HG02885 (cell line): ENCODE measurements around the gene ENOX1.

Experiments
- ATAC-seq: cut with Tn5 transposase; IDR thresholded peaks from one replicate; pipeline ENCODE4 v1.9.1; 2021; ENCODE audit warnings: mild to moderate bottlenecking; ENCODE audit not compliant: unreplicated experiment, poor library complexity

Gene ENOX1

DNA sequence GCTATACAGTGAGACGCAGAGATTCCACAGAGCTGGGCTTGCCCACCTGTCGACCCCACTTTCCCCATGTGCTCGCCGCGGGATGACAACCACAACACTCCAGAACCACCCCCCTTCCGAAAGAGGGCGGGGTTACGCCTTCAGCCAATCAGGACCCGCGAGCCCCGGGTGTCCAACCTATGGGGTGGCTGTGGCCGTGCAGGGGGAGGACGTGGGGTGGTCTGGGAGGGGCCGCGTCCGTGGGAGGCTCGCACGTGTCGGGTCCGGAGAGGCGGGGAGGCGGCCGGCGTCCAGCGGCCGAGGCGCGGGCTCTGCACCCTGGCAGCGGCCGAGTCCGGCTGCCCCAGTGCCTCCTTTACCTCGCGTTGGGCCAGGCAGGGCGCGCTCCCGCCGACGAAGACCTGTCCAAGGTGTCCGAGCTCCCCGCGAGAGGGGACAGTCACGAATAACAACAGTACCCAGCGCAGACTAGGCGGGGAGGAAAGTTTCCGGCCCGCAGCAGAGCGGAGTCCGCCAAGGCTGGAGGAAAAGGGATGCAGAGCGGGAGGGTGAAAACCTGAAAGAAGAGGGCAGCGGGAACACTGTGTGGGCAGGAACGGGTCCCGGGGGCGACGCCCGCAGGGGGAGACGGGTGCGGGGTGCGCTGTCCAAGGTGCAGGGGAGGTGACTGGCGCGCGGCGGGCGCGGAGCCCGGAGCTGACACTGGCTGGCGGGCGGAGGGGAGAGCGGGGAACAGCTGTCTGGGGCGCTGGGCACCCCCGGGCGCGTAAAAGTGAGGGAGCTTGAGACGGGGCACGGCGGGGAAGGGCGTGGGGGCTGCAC, 911 bp downstream of the ENOX1 start:
- no peak for ATAC-seq

DNA sequence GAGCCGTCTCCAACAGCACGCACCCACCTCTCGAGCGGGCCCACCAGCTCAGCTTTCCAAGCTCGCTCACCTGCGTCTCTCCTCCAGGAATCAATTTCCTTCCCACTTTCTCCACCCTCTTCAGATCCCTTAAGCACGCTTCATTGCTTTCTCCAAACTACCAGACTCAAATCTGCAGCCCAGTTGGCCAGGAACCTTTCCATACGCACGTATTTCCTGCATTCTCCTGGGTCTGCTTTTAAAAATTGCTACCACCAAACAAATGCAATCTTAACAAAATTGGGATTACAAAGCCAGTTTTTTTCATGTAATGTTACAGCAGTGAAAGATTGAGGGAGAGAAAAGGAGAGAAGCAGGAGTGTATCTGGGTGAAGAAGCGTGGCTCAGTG, 1.5 kb downstream of the ENOX1 start:
- ATAC-seq: no peak

DNA sequence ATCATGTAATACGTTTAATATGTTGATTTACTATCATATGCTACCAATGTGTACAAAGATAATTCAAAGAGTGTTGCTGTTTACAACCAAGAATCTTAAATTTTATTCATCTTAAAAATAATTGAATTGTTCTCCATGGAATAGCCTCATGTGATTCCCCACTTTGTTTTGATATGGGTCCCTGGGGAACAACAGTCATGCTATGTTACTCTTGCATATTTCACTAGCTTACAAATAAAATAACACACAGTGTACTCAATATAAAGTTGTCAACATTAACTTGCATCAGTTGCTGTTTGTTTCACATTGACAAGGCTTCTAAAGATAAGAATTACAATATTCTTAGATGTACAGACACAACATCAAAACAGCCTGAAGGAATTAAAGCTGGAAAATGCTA, 2.3 kb downstream of the ENOX1 start:
- ATAC-seq: no peak

DNA sequence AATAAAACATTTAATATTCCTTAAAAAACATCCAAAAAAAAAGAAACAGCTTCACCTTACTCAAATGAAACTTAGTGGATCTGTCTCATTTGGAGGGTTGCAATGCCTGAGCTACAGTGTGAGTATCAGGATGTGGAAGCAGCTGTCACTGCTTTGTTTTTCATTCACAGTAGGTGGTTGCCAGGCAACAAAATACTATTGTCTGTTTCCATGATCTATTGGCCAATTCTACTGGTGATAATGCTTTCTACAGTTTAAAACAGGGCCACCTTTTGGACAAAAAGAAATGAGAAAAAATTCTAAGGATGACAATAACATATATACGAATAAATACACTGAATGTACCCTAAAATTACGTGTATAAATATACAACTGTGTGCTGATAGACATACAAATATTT, 3.0 kb downstream of the ENOX1 start:
- ATAC-seq: no peak

DNA sequence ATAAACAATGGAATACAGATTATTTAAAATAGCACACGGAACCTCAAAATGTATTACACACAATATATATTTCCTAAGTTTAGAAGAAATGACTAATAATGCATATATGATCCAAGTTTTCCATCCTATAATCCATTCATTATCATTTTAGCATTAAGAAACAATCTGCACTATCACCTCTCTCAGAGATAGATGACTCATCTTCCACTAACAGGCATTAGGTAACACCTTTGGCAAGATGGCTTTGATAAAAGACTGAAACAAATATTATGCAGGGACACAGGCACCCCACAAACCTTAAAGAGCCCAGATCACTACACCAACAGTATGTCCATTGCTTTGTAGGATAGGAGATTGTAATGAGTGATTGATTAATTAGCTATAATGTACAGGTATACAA, 4.1 kb downstream of the ENOX1 start:
- no peak for ATAC-seq

DNA sequence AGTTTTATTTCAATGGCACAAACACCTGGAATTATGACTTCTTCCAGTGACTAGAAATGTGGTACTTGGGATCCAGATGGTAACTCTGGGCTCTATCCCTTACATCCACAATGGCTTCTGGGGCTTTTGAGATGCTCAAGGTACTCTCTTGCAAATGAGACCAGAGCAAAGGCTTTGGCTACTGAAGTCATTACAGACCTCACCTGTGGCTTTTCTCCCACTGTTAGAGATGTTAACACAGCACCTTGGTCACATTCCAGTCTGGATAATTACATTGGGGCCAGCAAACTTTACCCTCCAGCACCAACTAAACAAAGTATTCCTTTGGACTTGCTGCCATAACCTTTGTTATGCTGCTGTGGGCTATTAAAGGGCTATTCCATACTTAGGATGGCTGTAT, 6.1 kb downstream of the ENOX1 start:
- ATAC-seq: no peak

DNA sequence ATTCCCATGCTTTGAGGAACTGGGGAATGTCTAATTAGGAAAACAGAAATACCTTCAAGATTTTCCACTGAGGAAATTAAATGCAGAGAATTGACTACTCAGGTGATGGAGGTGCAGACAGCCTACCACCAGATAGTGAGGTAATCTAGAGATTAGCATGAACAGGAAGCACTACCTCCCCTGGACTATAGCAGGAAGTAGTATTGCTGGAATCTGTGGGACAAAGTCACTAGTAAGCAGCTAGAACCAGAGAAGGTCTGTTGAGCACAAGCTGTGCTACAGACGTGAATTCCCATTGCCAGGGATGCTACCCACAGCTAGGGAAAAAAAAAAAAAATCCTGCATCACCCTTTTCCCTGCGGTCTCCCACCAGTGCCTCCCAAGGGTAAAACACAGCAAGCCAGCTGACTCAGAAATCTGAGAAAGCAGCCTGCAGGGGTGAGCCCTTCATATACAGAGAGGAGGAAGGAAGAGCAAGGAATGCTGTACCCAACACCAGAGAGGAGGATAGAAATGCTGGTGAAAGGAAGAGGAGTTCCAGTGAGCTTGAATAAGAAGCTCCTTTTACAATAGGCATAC, 10.2 kb downstream of the ENOX1 start:
- no peak for ATAC-seq

DNA sequence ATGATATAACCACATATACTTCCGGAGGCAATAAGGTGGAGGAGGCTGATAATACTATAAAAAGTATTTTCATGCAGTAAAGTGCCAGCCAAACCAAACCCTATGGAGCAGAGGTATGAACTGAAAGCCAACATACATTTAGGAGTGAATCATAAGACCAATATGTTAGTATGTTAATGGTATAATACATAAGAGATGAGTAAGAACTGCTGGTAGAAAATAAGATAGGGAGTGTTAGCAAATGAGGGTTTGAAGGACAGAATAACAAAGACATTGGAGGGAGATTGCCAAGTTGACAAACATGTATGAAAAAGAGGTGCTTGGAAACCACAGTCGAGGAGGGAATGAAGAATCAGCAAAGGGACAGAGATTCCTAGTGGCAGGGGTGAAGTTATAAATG, 10.8 kb downstream of the ENOX1 start:
- no peak for ATAC-seq

DNA sequence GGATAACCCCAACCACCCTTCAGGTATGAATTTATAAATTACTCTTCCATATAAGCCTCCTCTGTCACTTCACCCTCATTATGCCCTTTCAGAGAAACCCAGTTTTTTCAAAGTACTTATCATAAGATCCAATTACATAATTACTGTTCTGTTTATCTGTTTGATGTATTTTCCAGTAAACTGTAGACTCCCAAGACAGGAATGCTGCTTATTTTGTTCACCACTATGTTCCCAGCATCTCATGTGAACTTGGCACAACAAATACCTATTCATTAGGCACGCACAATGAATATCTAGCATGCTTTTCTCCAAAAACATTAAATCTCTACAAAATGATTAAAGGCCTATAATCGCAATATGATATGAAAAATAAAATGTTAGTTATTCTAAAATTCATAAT, 13.2 kb downstream of the ENOX1 start:
- no peak for ATAC-seq

DNA sequence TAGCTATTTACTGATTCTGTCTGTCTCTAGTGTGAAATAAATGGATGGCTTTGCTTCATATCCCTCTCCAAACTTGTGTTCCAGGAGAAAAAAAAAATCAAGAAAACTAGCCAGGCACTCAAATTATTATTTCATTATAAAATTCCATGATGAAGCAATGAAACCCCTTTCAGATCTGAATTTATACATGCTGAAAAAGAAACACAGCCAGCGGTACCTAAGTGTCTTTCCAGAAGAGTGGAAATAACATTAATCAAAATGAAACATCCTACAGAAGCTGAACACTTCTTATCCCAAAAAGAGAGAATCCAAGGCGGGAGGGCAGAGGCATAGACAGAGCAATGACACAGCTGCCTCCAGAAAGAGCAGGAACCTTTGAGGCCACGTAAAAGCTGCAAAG, 15.9 kb downstream of the ENOX1 start:
- ATAC-seq: no peak

DNA sequence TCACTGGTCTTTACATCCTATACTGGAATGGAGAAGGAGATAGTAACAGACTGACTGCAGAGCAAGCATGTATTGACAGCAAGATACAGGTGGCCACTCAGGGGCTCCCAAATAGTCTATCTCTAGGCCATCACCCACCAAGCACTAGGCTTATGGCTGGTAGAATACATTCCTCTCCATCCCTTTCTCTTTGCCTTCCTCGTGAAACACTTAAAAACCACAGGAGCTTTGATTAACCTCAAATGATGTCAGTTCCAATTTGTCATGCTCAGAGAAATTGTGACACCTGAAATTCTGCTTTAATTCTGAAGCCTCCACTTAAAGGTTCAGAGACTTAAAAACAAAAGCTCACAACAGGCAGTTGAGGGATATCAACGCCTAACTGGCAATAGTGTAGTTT, 17.2 kb downstream of the ENOX1 start:
- ATAC-seq: no peak

DNA sequence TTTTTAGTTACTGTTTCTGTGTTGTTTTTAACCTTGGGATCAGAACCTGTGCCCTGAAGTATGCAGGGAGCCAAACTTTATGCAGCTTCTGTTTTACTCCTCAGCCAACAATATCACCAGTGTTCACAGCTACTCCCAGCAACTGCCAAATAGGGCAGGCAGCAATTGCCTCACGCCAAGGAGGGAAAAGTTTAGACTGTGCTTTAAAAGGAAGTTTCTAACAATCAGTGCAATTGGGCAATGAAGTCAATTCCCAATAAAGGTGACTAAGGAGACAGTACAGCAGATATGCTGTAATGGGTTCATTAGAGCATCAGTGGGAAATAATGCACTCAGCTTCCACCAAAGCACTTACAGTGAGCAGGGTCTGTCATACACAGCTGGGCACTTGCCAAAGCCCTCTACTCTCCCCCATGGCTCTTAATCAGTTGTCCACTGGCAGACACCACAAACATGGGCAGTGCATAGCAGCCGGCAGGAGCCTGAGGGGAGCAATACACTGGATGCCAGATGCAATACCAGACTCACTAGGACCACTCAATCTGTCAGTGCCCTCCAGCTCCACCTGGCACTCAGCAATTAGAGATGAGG, 19.3 kb downstream of the ENOX1 start:
- ATAC-seq: no peak

DNA sequence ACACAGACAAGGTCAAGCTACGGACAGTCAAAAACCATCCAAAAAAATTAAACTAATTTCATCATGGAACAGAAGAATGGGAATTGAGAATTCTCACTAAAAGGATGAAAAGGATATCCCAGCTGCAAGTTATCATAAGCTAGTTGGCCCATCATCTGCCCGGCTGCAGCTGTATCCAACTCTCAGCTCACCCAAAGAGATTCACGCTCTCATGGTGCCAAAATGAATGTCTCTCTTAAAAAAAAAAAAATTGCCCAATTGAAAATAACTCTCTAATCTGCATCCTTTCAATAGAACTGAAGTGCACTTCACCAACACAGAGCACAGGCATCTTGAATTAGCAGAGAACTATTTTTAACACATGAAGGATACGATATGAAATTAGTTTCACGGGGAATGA, 20.0 kb downstream of the ENOX1 start:
- no peak for ATAC-seq

DNA sequence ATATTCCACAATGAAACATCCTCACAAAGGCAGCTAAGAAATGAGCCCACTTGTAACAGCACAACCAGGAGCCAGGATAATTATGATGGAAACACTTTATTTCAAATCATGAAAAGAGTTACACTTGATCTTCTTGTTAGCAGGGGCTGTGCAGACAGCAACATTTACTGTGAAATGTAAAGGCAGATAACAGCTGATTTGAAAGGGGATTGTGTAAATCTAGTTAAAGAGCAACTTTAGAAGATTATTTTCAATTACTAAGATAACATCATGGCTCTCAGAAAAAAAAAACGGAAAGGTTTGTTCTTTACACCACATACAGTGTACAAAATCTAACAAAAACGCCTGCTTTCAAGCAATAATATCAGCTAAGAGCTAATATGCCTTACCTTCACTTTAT, 22.4 kb downstream of the ENOX1 start:
- no peak for ATAC-seq

DNA sequence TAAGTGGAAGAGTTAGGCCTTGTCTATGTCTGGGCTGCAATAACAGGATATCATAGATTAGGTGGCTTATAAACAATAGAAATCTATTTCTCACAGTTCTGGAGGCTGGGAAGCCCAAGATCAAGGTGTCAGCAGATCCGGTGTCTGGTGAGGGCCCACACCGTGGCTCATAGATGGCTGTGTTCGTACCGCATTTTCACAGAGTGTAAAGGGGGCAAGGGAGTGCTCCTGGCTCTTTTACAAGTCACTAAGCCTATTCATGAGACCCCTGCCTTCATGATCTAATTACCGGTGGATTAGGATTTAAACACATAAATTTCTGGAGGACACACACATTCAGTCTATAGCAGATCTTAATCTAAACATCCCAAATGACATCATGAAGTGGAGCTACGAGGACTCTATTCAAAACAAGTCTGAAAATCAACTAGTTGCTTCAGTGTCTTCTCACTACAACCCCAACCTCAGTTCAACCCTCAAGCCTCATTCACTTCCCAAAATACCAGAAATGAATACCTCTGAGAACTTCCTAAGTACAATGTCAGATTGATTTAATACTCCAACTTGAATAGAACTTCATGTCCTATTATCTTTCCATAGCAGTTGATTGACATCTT, 23.5 kb downstream of the ENOX1 start:
- ATAC-seq: no peak

DNA sequence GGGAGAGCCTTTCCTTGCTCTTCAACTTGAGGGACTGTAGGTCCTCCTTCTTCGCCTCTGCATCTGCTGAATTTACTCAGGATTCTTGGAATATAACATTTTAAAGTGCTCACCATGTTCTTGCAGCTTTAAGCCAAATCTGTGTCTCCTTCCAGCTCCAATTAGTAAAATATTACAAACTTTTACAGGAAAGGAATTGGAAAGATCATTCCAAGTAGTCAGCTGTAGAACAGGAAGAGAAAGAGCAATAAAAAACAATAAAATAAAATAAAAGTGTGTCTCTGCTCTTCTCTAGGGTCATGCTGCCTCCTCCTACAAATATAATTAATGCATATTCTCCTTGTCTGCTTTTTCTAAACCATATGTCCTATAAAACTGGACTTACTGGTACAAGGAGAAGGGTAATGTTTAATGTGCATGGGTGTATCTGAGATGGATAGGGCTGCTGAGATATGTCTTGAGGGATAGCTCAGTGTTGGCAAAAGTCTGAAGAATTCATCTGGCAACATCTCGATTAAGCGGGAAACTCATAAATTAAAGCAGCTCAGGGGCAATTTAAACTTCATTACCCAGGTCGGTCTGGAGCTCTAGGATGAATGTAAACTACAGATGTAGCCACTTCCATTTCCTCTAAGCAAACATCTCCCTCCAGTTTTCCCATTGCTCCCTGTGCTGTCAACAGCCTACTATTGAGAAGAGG, 25.0 kb downstream of the ENOX1 start:
- no peak for ATAC-seq

DNA sequence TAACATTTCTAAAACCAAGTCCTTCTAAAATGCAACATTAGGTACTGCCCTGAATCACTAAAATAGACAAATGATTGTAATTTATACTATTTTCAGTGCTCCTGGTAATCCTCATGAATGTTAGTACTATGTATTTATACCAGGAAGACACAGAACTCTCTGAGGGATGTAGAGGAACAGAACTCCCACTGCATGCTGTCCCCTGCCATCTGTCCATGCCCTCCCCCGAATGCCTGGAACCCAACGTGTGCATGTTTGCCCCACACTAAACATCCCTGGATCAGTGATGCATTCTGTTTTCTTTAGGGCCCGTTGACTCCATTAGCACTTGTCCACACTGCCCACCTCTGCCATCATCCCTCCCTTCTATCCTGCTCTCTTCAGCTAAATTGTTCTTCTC, 26.5 kb downstream of the ENOX1 start:
- ATAC-seq: no peak

DNA sequence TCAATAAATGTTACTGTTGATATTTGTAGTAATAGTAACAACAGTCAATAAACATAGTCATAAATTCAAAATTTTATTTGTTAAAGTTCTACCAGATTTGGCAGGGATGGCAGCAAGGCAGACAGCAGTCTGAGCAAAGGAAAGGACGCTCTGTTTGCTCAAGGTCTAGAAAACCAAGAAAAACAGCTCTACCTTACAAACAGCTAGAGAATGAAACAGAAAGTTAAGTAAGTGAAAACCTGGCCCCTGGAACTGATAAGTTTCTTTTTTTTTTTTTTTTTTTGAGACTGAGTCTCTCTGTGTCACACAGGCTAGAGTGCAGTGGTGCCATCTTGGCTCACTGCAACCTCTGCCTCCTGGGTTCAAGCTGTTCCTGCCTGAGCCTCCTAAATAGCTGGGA, 27.9 kb downstream of the ENOX1 start:
- ATAC-seq: peak; percentile 85

DNA sequence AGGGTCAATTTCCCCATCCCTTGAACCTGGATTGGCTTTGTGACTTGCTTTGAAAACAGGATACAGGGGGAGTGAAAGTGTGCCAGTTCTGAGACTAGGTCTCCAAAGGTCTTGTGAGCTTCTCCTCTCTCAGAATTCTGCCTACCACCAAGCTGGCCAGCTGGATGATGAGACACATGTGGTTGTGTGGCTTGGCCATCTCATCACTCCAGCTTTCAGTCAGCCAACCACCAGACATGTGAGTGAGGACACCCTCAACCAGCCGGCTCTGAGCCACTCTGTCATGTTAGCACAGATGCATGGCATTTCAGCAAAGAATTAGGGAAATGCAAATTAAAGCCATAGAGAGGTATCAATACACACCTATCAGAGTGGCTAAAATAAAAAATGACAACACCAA, 29.5 kb downstream of the ENOX1 start:
- no peak for ATAC-seq

DNA sequence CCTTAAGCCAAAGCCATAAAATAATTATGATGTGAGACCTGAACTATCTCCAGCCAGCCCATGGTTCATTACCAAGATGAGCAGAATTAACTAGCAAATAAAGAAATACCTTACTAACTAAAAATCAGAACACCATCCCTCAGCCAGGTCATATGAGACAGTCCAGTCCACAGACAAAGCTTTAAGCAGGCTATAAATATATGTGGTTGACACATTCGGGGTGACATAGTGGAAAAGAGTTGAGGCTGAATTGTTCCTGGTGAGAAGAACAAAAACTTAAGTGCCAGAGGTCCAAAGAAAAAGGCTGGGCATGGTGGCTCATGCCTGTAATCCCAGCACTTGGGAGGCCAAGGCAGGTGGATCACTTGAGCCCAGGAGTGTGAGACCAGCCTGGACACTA, 30.9 kb downstream of the ENOX1 start:
- ATAC-seq: no peak

DNA sequence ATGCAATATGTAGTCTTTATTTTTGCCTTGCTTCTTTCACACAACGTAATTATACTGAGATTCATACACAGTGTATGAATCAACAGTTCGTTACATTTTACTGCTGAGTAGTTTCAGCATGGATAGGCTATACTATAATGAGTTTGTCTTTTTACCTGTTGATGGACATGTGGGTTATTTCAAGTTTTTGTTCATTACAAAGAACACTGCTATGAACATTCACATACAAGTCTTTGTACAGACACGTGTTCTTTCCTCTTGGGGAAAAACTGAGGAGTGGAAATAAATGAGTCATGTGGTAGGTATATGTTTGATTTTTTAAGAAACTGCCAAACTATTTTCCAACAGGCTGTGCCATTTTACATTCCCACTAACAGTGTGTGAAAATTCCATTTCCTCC, 35.1 kb downstream of the ENOX1 start:
- ATAC-seq: no peak
